ENCODE measurements around the gene POLR2E. TPM values are rescaled to one million over a fixed set of nuclear protein-coding genes. Genes with fewer than 3 reads are reported as not detected.
A peak's percentile ranks its signal among the peaks of the same experiment; 100 is the strongest.
"Not testable (repeated sequence)": the region's sequence is repeated elsewhere in the genome, so short reads cannot be mapped to it uniquely, and the experiment has no call there.

Gene POLR2E
- 148 TPM for total RNA-seq
- long read RNA-seq, transcript POLR2E-213 (8 exons, 2,831 nt) = major isoform, 169 of 224 reads
- long read RNA-seq, transcript POLR2E-203 (2 exons, 756 nt) = minor isoform, 6 of 224 reads
- long read RNA-seq, partial matches to known transcripts = 21 of 224 reads
- long read RNA-seq, other reads (novel, unspliced or antisense) = 25 of 224 reads

DNA sequence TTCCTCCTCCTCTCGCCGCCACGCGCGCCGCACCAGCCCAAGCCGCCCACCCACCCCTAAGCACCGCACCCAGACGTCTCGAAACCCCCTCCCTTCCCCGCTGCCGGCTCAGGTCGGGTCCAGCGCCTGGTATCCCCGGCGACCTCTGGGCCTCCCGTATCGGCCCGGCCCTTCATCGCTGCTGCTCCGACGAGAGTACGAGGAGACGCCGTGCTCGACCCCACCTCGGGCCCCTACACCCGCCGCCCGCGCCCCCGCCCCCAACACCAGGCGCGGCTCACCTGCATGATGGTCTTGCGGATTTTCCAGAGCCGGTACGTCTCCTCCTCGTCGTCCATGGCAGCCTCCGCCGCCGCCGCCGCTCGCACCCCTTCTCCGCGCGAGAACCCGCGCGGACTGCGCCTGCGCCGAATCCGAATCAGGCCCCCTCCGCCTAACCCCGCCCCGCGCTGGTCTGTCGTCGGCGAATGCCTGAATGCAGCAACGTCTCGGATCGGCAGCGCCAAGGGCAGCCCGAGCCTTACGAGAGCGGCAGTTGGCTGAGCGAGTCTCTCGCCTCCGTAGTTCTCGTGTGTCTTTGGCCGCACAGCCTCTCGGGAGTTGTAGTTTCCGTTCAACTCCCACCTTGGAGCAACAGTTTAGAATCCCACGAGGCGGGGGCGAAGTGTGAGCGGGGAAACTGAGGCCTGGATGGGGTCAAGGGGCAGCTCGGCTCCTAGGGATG lies at the start of gene POLR2E:
POLR2E (minus strand) TSS at position 398 of the 724 bp plus-strand sequence; CDS start at position 338, 60 bp downstream.
- DNase-seq (peak; percentile 99), ATAC-seq (peak; percentile 96)
- intact Hi-C loops (cut with micrococcal nuclease) = no loop called here

DNA sequence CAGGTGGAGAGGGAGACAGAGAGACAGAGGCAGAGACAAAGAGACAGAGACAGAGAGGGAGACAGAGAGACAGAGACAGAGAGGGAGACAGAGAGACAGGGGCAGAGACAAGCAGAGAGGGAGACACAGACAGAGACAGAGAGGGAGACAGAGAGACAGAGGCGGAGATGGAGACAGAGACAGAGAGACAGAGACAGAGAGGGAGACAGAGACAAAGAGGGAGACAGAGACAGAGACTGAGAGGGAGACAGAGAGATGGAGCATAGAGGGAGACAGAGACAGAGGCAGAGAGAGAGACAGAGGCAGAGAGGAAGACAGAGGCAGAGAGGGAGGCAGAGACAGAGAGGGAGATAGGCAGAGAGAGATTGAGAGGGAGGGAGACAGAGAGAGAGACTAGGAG lies 49.6 kb upstream of the POLR2E start:
- intact Hi-C loops (cut with micrococcal nuclease) = no loop called here
- ATAC-seq (no peak), DNase-seq (no peak)

DNA sequence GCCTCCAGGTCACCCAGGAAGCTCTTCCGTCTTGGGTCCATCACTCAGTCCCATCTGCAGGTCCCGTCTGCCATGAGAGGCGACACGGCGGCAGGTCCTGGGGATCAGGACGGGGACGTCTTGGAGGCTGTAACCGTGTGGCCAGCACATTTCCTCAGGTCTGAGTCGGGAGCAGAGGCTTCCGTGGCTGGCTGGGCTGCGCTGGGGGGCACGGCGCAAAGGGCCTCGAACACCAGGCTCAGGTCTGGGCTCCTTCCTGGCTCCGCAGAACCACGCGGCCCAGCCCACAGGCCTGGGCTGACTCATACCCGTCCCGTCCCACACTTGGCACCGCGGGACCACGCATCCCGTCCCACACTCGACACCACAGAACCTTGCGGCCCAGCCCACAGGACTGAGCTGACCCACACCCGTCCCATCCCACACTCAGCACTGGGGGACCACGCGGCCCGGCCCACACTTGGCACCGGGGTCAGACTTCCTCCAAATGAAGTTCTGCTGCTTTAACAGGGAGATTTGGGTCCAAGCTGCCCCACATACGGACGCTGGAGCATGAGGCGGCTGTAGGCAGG lies 48.7 kb upstream of the POLR2E start:
- ATAC-seq (peak; percentile 7), DNase-seq (no peak)
- intact Hi-C loops (cut with micrococcal nuclease) = no loop called here

DNA sequence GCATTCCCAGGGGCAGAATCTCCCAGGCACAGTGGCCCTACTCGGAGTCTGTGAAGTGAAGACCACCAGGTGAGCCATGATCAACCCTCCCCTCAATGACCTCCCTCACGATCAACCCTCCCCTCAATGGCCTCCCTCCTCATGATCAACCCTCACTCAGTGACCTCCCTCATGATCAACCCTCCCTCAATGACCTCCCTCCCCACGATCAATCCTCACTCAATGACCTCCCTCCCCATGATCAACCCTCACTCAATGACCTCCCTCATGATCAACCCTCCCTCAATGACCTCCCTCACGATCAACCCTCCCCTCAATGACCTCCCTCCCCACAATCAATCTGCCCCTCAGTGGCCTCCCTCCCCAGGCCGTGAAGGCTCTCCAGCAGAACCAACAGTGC lies 46.8 kb upstream of the POLR2E start:
- DNase-seq (no peak), ATAC-seq (peak; percentile 35)
- intact Hi-C loops (cut with micrococcal nuclease) = no loop called here

DNA sequence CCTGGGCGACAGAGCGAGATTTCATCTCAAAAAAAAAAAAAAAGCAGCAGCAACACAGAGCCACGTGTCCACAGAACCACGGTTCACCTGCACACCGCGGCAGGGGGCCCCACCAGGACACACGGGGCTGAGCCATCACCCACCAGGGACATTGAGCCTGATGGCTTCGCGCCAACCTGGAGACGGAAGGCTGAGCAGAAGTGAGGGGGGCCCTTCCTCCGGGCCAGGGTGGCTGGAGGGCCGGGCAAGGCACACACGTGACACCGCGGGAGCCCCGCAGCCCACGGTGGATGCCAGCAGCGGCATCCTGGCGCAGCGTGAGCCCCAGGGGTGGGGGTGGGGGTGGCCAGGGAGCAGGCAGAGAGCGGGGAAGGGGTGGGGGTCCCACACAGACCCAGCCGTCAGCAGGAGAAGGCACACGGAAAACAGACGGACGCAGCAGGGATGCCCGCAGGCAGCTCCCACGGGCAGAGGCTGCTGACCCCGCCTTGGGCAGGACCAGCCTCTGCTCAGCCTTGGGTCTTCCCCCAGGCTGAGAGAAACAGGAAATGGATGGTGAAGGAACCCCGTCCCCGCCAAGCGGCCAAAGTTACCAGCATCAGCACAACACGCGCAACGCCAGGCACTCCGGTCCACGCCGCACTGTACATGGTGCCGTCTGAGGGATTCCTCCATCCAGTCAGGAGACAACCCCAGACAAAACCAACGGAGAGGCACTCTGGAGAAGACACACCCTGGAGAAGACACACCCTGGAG lies 45.3 kb upstream of the POLR2E start:
- no peak for DNase-seq
- intact Hi-C loops (cut with micrococcal nuclease) = no loop called here
- ATAC-seq = no peak

DNA sequence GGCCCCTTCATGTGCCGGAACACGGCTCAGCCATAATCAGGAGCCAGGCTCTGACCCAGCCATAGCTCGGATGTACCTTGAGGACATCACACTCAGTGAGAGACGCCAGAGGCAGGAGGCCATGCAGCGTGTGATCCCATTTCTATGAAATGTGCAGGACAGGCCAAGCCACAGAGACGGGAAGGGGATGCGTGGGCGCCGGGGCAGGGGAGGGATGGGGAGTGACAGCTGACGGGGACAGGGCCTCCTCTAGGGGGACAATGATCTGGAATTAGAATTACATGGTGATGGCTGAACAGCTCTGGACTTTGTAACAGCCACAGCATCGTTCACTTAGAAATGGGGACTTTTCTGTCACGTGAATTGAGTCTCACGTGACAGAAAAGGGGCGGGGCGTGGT lies 44.0 kb upstream of the POLR2E start:
- ATAC-seq (no peak), DNase-seq (no peak)
- intact Hi-C loops (cut with micrococcal nuclease) = no loop called here

DNA sequence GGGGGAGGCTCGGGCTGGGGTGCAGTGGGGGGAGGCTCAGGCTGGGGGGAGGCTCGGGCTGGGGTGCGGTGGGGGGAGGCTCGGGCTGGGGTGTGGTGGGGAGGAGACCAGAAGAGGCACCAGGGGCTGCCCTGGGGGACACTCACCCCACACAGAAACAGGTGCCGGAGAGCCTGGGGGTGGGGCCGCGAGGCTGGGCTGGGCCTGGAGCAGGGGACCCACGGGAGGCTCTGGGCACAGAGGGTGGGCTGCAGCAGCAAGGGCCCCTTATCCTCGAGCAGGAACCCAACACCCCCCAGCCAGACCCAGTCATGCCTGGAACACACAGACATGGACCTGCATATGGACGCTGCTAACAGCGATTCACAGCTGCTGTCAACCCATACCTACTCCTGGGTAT lies 42.9 kb upstream of the POLR2E start:
- intact Hi-C loops (cut with micrococcal nuclease) = no loop called here
- DNase-seq (no peak), ATAC-seq (no peak)

DNA sequence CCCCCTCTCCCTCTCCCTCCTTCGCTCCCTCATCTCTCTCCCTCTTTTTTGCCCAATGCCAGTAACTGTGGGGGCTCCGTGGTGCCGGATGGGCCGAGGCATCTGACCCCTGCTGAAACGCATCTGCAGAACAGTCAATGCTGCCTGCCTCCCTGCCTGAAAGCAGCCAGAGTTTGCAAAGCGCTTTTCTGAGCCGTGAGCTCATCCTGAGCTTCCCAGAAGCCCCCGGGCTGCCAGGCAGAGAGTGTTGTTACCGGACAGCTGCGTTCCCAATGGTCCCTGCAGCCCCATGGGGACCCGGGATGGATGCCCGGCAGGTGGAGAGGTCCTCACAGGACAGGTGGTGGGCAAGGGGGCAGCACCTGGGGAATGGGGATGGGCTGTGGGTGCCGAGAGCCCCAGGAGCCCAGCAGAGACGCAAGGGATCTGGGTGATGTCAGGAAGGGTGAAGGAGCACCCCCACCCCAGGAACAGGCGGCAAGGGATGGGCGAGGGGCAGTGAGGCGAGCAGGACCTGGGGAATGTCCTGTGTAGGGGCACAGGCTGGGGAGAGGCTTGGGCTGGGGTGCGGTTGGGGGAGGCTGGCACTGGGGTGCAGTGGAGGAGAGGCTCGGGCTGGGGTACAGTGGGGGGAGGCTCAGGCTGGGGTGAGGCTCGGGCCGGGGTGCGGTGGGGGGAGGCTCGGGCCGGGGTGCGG lies 41.6 kb upstream of the POLR2E start:
- intact Hi-C loops (cut with micrococcal nuclease) = no loop called here
- no peak for DNase-seq
- no peak for ATAC-seq

DNA sequence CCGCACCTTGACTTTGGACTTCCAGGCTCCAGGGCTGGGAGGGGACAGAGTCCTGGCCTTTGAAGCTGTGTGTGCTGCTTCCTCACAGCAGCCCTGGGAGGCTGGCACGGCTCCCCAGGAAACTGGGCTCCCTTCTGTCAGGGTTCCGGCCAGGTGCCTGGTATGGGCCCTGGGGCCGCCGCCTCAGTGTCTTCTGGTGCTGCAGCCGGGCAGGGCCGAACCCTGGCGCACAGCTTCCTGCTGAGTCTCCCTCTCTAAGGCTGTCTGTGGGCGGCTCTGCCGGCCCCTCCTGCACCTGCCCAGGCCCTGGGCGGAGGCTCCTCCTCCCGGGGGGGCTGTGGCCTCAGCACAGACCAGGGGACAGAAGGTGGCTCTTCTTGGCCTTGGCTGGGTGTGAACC lies 41.0 kb upstream of the POLR2E start:
- ATAC-seq (no peak), DNase-seq (no peak)
- intact Hi-C loops (cut with micrococcal nuclease) = no loop called here

DNA sequence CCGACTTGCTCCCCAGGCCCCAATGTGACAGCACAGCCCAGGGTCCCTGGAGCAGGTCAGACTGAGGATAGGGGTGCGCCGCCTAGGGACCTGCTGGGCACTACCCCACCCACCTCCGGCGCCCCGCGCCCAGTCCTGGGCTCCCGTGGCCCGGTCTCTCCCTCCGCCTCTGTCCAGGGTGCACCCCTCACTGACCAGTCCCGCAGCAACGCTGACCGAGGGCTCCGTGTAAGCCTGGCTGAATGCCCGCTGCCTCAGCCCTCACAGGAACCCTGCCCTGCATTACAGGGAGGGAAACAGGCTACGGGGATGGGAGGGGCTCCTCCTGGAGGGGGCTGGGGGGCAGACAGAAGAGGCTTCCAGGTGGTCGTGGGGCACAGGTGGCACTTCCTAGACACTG lies 40.3 kb upstream of the POLR2E start:
- DNase-seq (no peak), ATAC-seq (no peak)
- intact Hi-C loops (cut with micrococcal nuclease) = no loop called here

DNA sequence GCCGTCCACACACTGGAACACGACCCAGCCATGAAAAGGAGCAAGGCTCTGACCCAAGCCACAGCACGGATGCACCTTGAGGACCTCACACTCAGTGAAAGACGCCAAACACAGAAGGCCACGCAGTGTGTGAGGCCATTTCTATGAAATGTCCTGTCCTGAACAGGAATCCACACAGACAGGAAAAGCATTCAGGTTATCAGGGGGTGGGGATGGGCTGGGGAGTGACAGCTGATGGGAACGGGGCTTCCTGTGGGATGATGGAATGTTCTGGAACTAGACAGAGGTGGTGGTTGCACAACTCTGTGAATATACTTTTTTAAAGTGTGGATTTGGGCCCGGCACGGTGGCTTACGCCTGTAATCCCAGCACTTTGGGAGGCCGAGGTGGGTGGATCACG lies 39.3 kb upstream of the POLR2E start:
- ATAC-seq (no peak), DNase-seq (no peak)
- intact Hi-C loops (cut with micrococcal nuclease) = no loop called here

DNA sequence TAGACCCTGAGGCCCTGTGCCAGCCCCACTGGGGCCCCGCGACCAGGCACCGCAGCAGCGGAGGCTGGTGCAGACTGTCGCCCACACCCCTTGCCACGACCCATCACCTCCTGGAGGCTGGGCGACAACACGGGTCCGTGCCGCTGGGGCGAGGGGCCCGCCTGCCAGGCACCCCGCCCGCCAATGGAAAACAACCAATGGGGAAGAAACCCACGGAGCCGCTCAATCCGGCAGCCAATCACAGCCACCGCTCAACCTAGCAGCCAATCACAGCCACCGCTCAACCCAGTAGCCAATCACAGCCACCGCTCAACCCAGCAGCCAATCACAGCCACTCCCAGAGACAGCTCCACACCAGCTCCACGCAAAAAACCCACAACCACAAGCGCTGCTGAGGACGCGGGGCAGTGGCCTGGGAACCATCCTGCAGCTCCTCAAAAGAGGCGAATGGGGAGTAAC lies 38.3 kb upstream of the POLR2E start:
- peak; percentile 61 for DNase-seq

DNA sequence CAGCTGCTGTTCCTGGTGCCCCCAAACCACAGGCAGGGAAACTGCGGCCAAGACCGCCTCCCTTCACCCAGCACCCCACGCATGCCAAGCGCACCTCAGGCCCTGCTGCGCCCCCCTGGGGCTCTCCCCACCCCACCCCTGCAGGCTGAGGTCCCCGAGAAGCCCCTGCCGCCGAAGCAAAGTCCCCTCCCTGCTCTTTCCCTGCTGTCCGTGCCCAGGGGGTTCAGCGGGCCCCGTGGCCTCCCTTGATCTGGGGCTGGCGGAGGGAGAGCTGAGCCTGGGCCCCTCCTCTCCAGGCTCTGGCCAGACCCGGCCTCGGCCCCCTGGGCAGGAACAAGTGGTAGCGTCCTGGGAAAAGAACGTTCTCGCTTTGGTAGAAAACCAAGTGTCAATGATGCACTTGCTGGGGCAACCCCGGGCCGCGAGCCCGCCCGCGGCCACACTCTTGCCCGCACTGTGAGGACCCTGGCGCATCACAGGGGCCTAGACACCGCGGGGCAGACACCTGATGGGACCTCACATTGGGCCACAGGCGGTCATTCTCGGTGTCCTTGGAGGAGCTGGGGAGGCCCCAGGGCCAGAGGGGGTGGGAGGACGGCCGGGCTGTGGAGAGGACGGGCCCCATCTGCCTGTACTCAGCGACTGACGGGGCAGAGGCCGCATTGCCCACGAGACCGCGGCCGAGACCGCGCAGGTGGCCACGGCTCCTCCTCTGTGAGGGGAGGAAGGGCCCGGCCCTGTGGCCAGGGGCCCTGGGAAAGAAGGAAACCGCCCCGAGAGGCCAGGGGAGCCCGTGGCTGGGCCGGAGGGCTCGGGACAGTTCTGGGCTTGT lies 37.6 kb upstream of the POLR2E start:
- intact Hi-C loops (cut with micrococcal nuclease) = no loop called here
- peak; percentile 7 for ATAC-seq
- DNase-seq = no peak

More for the DNA sequence above, 38.3 kb upstream of the POLR2E start:
- ATAC-seq = no peak
- intact Hi-C loops (cut with micrococcal nuclease) = no loop called here

DNA sequence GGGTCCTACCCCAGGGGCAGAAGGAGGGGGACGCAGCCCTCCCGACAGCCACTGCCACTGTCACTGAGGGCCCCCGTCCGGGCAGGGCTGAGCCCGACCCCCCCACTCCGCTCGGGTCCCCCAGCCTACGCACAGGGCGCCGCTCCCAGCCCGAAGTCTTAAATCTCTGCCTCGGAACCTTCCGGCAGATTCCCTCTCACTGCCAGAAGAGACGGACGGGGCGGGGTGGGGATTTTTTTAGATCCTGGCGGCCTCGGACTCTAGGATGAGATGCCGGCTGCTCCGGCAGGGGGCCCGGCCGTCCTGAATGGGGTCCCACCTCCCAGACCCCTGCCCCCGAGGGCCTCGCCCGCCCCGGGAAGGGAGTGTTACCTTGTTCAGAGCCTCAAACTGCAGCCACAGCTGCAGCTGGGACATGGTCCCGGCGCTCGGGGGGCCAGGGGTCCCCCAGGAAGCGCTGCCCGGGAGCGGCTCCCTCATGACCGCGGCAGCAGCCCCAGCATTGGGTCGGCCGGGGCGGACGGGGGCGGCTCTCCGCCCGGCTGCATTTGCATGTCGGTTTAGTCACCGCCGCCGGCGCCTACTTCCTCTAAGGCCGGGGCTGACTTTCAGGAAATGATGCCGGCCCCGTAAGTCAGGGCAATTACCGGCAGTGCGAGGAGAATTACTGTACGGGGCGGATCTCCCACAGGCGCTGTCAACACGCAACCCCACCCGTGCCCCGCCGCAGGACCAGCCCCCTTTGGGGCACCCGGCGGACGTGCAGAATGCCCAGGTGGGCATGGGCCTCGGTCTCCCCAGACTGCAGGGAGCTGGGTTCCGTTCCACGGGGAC lies 36.8 kb upstream of the POLR2E start:
- intact Hi-C loops (cut with micrococcal nuclease) = no loop called here
- DNase-seq = peak; percentile 92

DNA sequence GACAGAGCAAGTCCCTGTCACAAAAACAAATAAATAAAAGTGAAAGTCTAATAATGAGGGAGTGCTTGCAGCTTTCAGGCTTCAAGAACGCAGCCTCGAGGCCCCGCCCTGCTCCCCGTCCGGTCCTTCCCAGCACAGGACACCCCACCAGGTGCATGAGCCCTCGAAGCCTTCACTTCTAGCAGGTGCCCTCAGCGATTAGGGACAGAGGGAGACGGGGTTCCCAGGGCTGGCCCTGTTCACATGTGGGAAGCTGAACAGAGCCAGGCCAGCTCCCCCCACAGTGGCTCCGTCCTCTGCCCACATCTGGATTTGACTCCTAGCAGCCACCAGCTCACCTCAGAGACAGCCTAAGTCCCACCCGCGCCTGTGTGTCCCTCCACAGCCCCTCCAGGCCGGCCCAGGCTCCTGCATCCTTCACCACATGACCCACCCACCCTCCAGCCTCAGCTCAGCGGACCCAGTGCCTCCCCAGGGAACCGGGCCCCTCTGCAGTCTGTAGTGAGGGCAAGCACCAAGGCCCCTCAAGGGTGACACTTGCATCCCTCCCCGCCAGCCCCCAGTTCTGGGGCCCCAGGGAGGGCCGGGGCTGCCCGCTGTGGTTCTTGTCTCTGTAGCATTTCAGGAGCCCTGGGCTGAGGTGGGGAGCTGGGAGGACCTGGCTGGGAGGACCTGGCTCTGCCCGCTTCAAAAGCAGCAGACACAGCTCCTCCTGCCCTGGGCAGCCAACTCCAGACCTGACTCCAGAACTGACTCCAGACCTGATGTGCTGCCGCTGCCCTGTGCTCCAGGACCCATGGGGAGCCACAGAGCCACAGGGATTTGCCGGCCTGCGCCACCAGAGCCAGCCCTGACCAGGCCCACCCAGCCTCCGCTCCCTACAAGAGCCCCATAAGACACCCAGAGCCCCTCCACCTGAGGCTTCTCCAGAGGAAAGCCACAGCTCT lies 35.9 kb upstream of the POLR2E start:
- DNase-seq = no peak
- intact Hi-C loops (cut with micrococcal nuclease) = no loop called here
- peak; percentile 7 for ATAC-seq

More for the DNA sequence above, 36.8 kb upstream of the POLR2E start:
- ATAC-seq = peak; percentile 85

DNA sequence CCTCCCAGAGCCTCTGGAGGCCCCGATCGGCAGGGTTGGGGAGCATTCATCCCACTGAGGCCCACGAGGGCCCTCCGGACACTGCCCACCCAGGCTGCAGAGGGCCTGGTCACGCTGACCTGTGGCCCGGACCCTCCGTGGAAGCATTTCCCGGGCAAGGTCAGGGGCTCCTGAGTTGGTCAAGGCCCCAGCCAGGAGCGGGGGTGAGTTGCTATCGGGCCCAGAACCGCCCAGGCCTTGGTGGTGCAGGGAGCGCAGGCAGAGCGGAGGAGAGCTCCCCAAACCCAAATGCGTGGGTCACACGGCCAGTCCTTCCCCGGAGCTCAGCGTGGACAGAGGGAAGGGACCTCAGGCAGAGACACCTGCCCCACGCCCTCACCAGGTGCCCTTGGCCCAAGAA lies 34.4 kb upstream of the POLR2E start:
- intact Hi-C loops (cut with micrococcal nuclease) = no loop called here
- ATAC-seq (no peak), DNase-seq (no peak)

DNA sequence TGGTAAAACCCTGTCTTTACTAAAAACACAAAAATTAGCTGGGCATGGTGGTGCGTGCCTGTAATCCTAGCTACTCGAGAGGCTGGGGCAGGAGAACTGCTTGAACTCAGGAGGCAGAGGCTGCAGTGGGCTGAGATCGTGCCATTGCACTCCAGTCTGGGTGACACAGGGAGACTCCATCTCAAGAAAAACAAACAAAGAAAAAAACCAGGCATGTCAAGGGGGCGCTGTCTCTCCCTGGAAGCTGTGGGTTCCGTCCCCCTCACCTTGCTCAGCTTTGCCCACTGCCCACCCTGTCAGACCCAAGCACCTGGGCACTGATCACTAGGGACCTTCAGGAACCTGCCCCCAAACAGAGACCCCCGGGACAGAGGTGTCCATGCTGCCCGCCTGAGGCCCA lies 33.9 kb upstream of the POLR2E start:
- DNase-seq; intact Hi-C loops (cut with micrococcal nuclease); ATAC-seq: not testable (repeated sequence)

Data from left ventricle myocardium superior (tissue), 1 donor.